IPS-11a (cell line): ENCODE results near the gene HNRNPF.
"Not testable (repeated sequence)": the region's sequence is repeated elsewhere in the genome, so short reads cannot be mapped to it uniquely, and the experiment has no call there.

Experiments
- H3K4me3 ChIP-seq: one replicate; pipeline ENCODE4 v1.5.1; 2013; ENCODE audit warnings: low read depth, low read length, control low read depth

The HNRNPF gene, protein sequence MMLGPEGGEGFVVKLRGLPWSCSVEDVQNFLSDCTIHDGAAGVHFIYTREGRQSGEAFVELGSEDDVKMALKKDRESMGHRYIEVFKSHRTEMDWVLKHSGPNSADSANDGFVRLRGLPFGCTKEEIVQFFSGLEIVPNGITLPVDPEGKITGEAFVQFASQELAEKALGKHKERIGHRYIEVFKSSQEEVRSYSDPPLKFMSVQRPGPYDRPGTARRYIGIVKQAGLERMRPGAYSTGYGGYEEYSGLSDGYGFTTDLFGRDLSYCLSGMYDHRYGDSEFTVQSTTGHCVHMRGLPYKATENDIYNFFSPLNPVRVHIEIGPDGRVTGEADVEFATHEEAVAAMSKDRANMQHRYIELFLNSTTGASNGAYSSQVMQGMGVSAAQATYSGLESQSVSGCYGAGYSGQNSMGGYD

DNA sequence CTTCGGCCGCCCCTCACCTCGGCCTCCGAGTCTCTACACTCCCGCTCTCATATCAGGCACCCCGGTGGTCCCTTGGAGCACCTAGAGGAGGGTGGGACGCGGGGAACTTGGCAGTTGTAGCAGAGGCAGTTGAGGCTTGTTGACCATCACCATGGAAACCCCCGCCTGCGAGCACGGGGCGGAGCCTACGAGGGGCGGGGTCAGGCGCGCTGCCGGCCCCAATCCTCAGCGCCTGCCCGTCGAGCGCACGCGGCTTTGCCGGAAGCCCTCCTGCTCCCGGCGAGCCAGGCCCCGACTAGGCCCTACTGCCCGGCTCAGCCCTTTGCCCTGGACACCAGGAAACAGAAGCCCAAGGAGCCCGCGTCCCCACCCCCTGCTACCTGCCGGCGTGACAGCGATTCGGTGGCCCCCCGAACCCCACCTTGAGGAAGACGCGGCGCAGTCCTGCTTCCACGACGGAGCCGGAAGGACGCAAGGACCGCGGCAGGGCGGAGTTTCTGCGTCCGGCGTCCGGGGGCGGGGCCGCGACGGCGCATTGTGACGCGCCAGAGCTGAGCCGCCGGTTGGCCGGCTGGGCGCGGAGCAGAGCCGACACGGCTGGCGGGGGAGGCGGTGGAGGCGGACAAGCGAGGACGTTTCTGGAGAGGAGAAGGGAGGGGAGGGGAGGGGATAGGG lies at the start of gene HNRNPF:
Gene HNRNPF (minus strand): TSS at position 477 of the 675 bp plus-strand sequence. CDS start 21,302 bp downstream, outside the sequence.
- H3K4me3 ChIP-seq, result peak within 1 kb of the TSS; percentile 83

DNA sequence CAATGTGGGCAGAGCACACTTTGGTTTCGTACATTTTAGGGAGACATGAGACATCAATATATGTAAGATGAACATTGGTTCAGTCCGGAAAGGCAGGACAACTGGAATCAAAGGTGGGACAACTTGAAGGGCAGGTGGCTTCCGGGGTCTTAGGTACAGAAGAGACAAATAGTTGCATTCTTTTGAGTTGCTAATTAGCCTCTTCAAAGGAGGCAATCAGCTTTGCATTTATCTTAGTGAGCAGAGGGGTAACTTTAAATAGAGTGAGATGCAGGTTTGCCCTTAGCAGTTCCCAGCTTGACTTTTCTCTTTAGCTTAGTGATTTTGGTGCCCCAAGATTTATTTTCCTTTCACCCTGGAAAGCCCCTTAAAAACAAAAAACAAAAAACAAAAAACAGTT lies 49.2 kb upstream of the HNRNPF start:
- no peak overlapping the region for H3K4me3 ChIP-seq

DNA sequence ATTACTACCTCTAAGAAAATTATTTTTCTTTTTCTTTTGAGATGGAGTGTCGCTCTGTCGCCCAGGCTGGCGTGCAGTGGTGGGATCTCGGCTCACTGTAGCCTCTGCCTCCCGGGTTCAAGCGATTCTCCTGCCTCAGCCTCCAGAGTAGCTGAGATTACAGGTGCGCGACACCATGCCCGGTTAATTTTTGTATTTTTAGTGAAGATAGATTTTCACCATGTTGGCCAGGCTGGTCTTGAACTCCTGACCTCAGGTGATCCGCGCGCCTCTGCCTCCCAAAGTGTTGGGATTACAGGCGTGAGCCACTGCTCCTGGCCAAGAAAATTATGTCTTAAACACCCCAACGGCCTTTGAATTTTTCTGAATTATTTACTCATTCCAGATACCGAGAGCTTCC lies 47.6 kb upstream of the HNRNPF start:
- H3K4me3 ChIP-seq, result not testable (repeated sequence)

DNA sequence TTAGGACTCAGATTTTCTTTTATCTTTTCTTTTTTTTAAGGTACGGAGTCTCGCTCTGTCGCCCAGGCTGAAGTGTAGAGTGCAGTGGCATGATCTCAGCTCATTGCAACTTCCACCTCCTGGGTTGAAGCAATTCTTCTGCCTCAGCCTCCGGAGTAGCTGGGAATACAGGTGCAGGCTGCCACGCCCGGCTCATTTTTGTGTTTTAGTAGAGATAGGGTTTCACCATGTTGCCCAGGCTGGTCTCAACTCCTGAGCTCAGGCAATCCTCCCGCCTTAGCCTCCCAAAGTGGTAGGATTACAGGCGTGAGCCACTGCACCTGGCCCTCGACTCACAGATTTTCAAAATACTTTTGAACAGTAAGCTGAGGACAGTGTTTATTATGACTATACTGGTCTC lies 45.0 kb upstream of the HNRNPF start:
- H3K4me3 ChIP-seq, result not testable (repeated sequence)

DNA sequence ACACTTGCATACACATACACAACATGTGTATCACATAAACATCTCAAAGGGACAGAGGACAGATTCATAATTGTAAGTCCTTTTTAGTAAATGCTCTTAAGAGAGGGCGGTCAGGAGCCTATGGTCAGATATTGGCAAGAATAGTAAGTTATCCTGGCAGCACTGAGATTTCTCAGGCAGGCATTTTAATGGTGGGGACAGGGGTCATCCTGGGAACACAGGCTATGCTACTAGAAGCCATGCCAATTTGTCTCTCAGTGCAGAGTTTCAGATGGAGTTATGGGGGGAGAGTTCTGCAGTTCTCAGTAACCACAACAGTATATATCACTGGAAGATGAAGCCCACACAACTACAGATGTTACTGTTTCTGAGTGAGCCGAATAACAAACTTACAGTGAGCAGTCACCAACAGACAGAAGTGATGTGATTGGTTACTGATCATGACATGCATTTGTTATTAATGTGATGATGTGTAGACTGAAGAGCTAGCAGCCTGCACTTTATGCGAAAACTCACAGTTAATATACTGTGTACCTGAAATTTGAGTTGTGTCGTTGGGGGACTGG lies 44.4 kb upstream of the HNRNPF start:
- H3K4me3 ChIP-seq, result no peak overlapping the region

DNA sequence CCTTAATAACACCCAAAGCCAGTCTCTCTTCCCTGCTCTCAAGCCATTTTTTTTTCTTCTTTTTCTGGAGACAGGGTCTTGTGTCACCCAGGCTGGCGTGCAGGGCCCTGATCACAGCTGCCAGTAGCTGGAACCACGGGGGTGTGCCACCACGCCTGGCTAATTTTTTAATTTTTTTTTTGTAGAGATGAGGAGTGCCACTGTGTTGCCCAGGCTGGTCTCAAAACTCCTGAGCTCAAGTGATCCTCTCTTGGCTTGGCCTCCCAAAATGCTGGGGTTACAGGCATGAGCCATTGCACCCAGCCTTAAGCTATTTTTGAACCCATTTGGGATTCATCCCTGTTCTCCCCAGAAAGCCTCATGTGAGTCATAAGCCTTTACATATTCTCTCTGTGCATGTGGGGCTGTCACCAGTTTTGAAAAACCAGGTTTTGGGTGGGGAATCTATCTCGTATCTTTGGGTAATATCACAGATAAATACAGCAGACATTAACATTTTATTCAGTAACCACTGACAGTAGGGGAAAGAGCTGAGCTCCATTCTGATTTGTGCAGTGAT lies 43.4 kb upstream of the HNRNPF start:
- H3K4me3 ChIP-seq, result no peak overlapping the region

DNA sequence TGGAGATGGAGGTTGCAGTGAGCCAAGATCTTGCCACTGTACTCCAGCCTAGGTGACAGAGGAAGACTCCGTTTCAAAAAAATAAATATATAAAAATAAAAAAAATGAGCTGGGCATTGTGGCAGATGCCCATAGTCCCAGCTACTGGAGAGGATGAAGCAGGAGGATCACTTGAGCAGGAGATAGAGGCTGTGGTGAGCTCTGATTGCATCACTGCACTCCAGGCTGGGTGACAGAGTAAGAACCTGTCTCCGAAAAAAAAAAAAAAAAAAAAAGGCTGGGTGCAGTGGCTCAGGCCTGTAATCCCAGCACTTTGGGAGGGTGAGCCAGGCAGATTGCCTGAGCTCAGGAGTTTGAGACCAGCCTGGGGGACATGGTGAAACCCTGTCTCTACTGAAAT lies 39.8 kb upstream of the HNRNPF start:
- H3K4me3 ChIP-seq, result no peak overlapping the region

DNA sequence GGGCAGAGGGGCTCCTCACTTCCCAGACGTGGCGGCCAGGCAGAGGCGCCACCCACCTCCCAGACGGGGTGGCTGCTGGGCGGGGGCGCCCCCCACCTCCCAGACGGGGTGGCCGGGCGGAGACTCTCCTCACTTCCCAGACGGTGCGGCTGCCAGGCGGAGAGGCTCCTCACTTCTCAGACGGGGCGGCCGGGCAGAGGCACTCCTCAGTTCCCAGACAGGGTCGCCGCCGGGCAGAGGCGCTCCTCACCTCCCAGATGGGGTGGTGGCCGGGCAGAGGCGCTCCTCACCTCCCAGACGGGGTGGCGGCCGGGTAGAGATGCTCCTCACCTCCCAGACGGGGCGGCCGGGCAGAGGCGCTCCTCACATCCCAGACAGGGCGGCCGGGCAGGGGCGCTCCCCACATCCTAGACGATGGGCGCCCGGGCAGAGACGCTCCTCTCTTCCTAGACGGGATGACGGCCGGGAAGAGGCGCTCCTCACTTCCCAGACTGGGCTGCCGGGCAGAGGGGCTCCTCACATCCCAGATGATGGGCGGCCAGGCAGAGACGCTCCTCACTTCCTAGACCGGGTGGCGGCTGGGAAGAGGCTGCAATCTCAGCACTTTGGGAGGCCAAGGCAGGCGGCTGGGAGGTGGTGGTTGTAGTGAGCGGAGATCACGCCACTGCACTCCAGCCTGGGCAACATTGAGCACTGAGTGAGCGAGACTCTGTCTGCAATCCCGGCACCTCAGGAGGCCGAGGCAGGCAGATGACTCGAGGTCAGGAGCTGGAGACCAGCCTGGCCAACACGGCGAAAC lies 37.4 kb upstream of the HNRNPF start:
- not testable (repeated sequence) for H3K4me3 ChIP-seq

DNA sequence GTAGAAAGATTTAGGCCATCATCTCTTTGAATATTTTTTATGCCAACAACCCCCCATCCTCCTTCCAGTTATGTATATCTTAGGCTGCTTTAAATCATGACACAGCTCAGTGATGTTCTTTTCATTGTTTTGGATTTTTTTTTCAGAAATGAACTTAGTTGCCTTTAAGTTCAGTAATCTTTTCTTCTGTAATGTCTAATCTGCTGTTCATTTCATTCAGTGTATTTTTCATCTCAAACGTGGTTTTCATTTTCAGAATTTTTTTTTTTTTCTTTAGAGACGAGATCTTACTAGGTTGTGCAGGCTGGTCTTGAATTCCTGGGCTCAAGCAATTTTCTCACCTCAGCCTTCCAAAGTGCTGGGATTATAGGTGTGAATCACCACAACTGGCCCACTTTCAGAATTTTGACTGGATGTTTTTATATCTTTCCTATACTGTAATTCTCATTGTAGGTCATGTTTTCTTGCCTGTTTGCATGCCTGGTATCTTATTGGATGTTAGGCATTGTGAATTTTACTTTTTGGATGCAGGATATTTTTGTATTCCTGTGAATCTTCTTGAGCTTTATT lies 36.0 kb upstream of the HNRNPF start:
- no peak overlapping the region for H3K4me3 ChIP-seq

DNA sequence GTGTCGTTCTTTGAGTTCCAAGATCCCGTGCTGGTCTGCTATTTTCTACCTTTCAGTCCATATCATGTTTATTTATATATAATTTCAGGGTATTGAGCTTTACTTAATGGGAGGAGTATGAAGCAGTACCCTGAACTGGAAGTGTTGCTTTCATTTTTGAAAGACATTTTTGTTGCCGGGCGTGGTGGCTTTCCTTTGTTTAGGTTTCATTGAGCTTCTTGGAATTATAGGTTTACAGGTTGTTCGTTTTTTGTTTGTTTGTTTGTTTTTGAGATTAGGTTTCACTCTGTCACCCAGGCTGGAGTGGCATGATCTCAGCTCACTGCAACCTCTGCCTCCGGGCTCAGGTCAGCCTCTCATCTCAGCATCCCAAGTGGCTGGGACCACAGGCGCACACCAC lies 35.3 kb upstream of the HNRNPF start:
- H3K4me3 ChIP-seq, result no peak overlapping the region

DNA sequence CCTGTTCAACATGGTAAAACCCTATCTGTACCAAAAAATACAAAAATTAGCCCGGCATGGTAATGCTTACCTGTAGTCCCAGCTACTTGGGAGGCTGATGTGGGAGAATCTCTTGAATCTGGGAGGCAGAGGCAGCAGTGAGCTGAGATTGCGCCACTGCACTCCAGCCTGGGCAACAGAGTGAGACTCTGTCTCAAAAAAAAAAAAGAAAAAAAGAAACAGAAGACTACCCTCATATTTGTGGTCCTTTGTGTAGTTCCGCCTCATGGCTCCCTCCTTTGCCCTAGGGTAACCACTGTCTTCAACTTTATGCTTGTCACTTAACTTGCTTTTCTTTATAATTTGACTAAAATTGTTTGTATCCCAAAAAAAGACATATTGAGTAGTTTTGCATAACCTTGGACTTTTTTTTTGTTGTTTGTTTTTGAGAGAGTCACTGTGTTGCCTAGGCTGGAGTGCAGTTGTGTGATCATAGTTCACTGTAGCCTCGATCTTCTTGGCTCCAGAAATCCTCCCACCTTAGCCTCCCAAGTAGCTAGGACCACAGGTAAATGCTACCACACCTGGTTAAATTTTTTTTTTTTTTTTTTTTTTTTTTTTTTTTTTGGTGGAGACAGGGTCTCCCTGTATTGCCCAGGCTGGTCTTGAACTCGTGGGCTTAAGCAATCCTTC lies 31.6 kb upstream of the HNRNPF start:
- H3K4me3 ChIP-seq, result no peak overlapping the region

DNA sequence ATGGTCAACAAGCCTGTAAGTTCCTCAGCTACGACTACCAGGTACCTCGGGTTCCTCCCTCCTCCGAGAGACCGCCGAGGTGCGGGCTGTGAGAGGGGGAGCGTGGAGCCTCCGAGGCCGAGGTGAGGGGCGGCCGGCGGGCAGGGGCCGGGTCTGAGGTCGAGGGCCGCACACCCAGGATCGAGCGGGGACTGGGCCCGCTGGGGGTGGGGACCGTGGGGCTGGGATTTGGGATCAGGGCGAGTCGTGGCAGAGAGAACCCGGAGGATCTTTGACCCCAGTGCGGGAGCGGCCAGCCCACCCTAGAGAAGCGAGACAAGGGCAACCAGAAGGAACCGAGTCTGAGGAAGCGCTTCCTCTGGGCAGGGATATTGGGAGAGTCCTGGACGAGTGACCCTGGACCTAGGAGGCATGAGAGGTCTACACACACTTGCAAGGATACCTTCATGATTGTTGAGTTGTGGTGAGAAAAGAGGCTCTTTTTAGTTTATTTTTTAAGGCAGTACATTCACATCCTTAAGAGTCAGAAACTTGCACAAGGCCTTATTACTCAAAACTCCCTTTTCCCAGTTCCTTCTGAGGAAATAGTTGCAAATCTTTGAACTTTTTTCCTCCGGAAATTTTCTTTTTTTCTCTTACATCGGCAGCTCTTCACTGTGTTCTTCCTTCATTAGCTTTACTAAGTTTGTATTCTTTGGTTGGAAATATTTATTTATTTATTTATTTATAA lies 28.3 kb upstream of the HNRNPF start:
- H3K4me3 ChIP-seq, result peak overlapping the region; percentile 77

DNA sequence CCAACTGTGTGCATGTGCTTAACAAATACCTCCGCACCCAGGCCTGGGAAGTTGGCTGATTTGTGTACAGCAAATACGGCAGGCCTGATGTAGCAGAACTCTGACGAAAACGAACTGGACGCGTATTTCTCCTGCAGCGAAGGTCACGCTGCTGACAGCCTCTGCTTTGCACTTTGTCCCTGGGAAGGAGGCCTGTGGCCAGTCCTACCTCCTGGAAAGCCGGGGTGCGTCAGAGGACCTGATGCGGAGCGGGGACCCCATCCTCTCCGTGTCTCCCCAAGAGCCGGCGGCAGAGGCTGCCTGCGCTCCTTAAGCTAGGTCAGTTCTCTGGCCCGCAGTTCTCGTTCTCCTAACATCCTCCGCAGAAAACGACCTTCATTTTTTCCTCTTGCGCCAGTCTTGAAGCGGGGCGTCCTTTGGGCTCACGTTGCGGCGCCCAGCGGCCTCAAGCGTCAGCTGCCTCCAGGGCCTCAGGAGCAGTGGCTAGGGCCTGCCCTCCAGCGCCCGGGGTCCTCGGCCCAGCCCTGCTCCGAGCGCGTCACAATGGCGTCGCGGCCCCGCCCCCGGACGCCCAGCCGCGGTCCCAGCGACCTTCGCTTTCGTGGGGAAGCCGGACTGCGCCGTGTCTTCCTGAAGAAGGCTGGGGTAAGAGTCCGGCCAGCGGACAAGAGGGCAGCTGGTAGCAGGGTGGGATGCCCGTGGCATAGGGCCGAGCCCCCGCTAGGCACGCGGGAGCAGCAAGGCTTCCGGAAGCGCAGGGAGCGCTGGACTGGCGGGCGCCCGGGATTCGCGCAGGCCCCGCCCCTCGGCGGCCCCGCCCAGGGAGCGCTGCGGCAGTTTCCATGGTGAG lies 27.5 kb upstream of the HNRNPF start, which contains the start of gene ZNF487:
Gene ZNF487 (plus strand): TSS at position 821 of the 850 bp plus-strand sequence. CDS start 38,703 bp downstream, outside the sequence.
- peak within 1 kb of the TSS; percentile 77 for H3K4me3 ChIP-seq

DNA sequence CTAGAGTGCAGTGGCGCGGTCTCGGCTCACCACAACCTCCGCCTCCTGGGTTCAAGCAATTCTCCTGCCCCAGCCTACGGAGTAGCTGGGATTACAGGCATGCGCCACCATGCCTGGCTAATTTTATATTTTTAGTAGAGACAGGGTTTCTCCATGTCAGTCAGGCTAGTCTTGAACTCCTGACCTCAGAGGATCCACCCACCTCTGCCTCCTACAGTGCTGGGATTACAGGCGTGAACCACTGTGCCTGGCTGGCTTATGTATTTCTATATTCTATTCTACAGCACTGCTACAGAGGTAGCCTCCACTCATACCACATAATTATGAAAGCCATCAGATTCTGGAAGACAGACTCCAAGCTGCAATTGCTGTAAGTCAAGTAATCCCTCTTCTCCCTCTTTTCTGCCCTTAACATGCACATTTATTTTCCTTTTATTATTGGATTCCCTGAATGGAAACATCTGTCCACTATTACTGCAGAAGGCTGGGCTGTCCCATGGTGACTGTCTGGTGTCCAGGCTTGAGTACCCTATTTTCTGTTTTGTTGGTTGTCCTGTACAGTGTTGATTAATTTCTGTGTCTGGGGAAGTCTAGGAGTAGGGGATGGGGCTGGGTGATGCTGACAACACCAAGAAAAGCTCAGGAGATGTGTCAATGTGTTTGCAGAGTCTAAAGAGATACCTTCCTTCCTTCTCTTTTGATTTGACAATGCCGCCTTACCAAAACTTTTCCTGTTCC lies 22.1 kb upstream of the HNRNPF start:
- H3K4me3 ChIP-seq, result no peak overlapping the region

DNA sequence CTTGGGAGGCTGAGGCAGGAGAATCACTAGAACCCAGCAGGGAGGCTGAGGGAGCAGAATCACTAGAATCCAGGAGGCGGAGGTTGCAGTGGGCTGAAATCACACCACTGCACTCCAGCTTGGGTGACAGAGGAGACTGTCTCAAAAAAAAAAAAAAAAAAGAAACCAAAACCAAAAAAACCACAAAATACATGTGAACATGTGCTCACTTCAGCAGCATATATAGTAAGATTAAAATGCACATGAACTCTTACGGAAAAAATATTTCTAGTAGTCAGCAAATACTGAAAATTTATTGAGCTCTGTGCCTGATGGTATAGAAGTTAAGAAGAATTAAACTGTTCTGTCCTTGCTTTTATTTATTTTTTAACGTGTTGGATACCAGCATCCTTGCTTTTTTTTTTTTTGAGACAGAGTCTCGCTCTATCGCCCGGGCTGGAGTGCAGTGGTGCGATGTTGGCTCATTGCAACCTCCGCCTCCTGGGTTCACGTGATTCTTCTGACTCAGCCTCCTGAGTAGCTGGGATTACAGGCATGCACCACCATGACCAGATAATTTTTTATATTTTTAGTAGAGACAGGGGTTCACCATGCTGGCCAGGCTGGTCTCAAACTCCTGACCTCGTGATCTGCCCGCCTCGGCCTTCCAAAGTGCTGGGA lies 18.3 kb upstream of the HNRNPF start:
- no peak overlapping the region for H3K4me3 ChIP-seq

DNA sequence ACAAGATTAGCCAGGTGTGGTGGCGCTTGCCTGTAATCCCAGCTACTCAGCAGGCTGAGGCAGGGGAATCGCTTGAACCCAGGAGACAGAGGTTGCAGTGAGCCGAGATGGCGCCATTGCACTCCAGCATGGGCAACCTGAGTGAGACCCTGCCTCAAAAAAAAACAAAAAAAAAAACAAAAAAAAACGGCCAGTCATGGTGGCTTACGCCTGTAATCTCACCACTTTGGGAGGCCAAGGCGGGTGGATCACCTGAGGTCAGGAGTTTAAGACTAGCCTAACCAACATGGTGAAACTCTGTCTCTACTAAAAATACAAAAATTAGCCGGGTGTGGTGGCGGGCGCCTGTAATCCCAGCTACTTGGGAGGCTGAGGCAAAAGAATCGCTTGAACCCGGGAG lies 17.5 kb upstream of the HNRNPF start:
- H3K4me3 ChIP-seq, result not testable (repeated sequence)

DNA sequence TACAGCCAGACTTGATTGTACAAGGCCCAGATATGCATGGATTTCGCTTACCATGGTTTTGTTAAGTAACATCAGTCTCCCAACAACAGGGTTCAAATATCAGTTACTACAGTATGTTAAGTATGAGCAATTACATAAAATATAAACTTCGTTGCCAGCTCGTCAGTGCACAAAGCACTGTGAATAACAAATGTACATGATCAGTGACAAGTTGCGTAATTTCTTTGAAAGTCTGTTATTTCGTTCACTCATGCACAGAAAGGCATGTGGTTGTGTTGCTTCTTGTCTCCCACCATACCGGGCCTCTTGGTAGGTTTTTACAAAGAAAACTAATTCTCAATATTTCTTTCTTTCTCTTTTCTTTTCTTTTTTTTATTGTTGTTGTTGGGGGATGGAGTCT lies 15.4 kb upstream of the HNRNPF start:
- no peak overlapping the region for H3K4me3 ChIP-seq
